Muscle layer of duodenum (tissue), 2 donors: Measurements from ENCODE around the gene HHIPL2.

Source experiments
- H3K27ac ChIP-seq: one replicate; pipeline ENCODE4 v1.7.0; 2013; ENCODE audit warnings: mild to moderate bottlenecking, low read length
- H3K27me3 ChIP-seq: one replicate; pipeline ENCODE4 v1.7.0; 2013; ENCODE audit warnings: low read depth, mild to moderate bottlenecking, control low read depth, low read length
- H3K36me3 ChIP-seq, 2 donors: one replicate each; pipeline ENCODE4 v1.7.0; 2013; ENCODE audit warnings: low read length in 2 of 2, control low read depth in 1 of 2, mild to moderate bottlenecking in 1 of 2; ENCODE audit not compliant: insufficient read depth in 2 of 2, control insufficient read depth in 1 of 2
- H3K4me1 ChIP-seq, 2 donors: one replicate each; pipeline ENCODE4 v1.7.0; 2013; ENCODE audit warnings: low read length in 2 of 2, mild to moderate bottlenecking in 2 of 2, control low read depth in 1 of 2, moderate library complexity in 1 of 2; ENCODE audit not compliant: insufficient read depth in 2 of 2, control insufficient read depth in 1 of 2
- H3K4me3 ChIP-seq, 2 donors: one replicate each; pipeline ENCODE4 v1.7.0; 2013; ENCODE audit warnings: low read length in 2 of 2, low read depth in 1 of 2, mild to moderate bottlenecking in 1 of 2
- H3K9me3 ChIP-seq, 2 donors: one replicate each; pipeline ENCODE4 v1.7.0; 2013; ENCODE audit warnings: low read length in 2 of 2, control low read depth in 1 of 2, mild to moderate bottlenecking in 1 of 2; ENCODE audit not compliant: control insufficient read depth in 1 of 2
- donor health status: healthy.

HHIPL2 gene

GRCh38 chr1:222561656-222562055, 13.8 kb upstream of the HHIPL2 start:
- no peak overlapping the region for H3K27ac ChIP-seq
- H3K9me3 ChIP-seq, result no peaks in the 10 kb centered on the region
- H3K27me3 ChIP-seq, result no peaks in the 10 kb centered on the region
- H3K4me3 ChIP-seq, result no peak overlapping the region
- peaks cover 16 to 56% of the 10 kb centered on the region in 2 donors for H3K36me3 ChIP-seq
- no peaks in the 10 kb centered on the region for H3K4me1 ChIP-seq

GRCh38 chr1:222557574-222557973, 9.7 kb upstream of the HHIPL2 start:
- no peak overlapping the region for H3K4me3 ChIP-seq
- peaks cover 18 to 65% of the 10 kb centered on the region in 2 donors for H3K36me3 ChIP-seq
- H3K27ac ChIP-seq, result no peak overlapping the region
- no peaks in the 10 kb centered on the region for H3K27me3 ChIP-seq
- H3K4me1 ChIP-seq, result no peaks in the 10 kb centered on the region
- H3K9me3 ChIP-seq, result no peaks in the 10 kb centered on the region

GRCh38 chr1:222557148-222557547, 9.2 kb upstream of the HHIPL2 start:
- no peak overlapping the region for H3K4me3 ChIP-seq
- H3K27me3 ChIP-seq, result no peaks in the 10 kb centered on the region
- H3K4me1 ChIP-seq, result no peaks in the 10 kb centered on the region
- H3K27ac ChIP-seq, result no peak overlapping the region
- peaks cover 17 to 60% of the 10 kb centered on the region in 2 donors for H3K36me3 ChIP-seq
- no peaks in the 10 kb centered on the region for H3K9me3 ChIP-seq

GRCh38 chr1:222555992-222556615, 8.2 kb upstream of the HHIPL2 start:
- no peaks in the 10 kb centered on the region for H3K4me1 ChIP-seq
- H3K9me3 ChIP-seq, result no peaks in the 10 kb centered on the region
- H3K4me3 ChIP-seq, result no peak overlapping the region
- no peaks in the 10 kb centered on the region for H3K27me3 ChIP-seq
- H3K36me3 ChIP-seq, result peaks cover 11 to 51% of the 10 kb centered on the region in 2 donors
- H3K27ac ChIP-seq, result no peak overlapping the region

GRCh38 chr1:222554177-222554576, 6.3 kb upstream of the HHIPL2 start:
- H3K4me1 ChIP-seq, result no peaks in the 10 kb centered on the region
- H3K36me3 ChIP-seq, result peaks cover 10 to 32% of the 10 kb centered on the region in 2 donors
- no peak overlapping the region for H3K4me3 ChIP-seq
- no peak overlapping the region for H3K27ac ChIP-seq
- no peaks in the 10 kb centered on the region for H3K9me3 ChIP-seq
- no peaks in the 10 kb centered on the region for H3K27me3 ChIP-seq

- Histone ChIP-seq H3K27me3 (no peaks in the 10 kb centered on the region), H3K9me3 (no peaks in the 10 kb centered on the region), H3K4me1 (no peaks in the 10 kb centered on the region), H3K4me3 (no peak overlapping the region), H3K36me3 (peaks cover 10 to 27% of the 10 kb centered on the region in 2 donors), H3K27ac (no peak overlapping the region)
Observed at GRCh38 chr1:222552882-222553281, 5.0 kb upstream of the HHIPL2 start.

- Histone ChIP-seq H3K36me3 (no peaks in the 10 kb centered on the region), H3K4me1 (no peaks in the 10 kb centered on the region), H3K27ac (no peak overlapping the region), H3K9me3 (no peaks in the 10 kb centered on the region), H3K4me3 (no peak overlapping the region), H3K27me3 (peaks cover 5% of the 10 kb centered on the region)
Observed at GRCh38 chr1:222547260-222547614, 667 bp downstream of the HHIPL2 start.

- H3K27ac ChIP-seq, result no peak overlapping the region
- no peaks in the 10 kb centered on the region for H3K36me3 ChIP-seq
- no peak overlapping the region for H3K4me3 ChIP-seq
- no peaks in the 10 kb centered on the region for H3K4me1 ChIP-seq
- peaks cover 5% of the 10 kb centered on the region for H3K27me3 ChIP-seq
- H3K9me3 ChIP-seq, result no peaks in the 10 kb centered on the region
Observed at GRCh38 chr1:222546548-222547259, 1.2 kb downstream of the HHIPL2 start.

GRCh38 chr1:222546091-222546490, 1.8 kb downstream of the HHIPL2 start:
- H3K4me3 ChIP-seq, result no peak overlapping the region
- H3K4me1 ChIP-seq, result no peaks in the 10 kb centered on the region
- no peaks in the 10 kb centered on the region for H3K36me3 ChIP-seq
- H3K9me3 ChIP-seq, result no peaks in the 10 kb centered on the region
- no peak overlapping the region for H3K27ac ChIP-seq
- peaks cover 5% of the 10 kb centered on the region for H3K27me3 ChIP-seq

GRCh38 chr1:222543817-222544216, 4.1 kb downstream of the HHIPL2 start:
- Histone ChIP-seq H3K9me3 (no peaks in the 10 kb centered on the region), H3K4me1 (no peaks in the 10 kb centered on the region), H3K27me3 (peaks cover 5% of the 10 kb centered on the region), H3K27ac (no peak overlapping the region), H3K4me3 (no peak overlapping the region), H3K36me3 (no peaks in the 10 kb centered on the region)

GRCh38 chr1:222540598-222540995, 7.3 kb downstream of the HHIPL2 start:
- Histone ChIP-seq H3K9me3 (no peaks in the 10 kb centered on the region), H3K4me1 (no peaks in the 10 kb centered on the region), H3K27me3 (no peaks in the 10 kb centered on the region), H3K4me3 (no peak overlapping the region), H3K36me3 (no peaks in the 10 kb centered on the region), H3K27ac (no peak overlapping the region)
